ENCODE data around the gene UBAP2. TPM values are rescaled to one million over a fixed set of nuclear protein-coding genes. Genes with fewer than 3 reads are reported as not detected.
"Not testable (repeated sequence)": the region's sequence is repeated elsewhere in the genome, so short reads cannot be mapped to it uniquely, and the experiment has no call there.

The UBAP2 gene
- total RNA-seq, 4 donors from 2014 or later: 27.2 to 52.5 (median 32.9) TPM

DNA sequence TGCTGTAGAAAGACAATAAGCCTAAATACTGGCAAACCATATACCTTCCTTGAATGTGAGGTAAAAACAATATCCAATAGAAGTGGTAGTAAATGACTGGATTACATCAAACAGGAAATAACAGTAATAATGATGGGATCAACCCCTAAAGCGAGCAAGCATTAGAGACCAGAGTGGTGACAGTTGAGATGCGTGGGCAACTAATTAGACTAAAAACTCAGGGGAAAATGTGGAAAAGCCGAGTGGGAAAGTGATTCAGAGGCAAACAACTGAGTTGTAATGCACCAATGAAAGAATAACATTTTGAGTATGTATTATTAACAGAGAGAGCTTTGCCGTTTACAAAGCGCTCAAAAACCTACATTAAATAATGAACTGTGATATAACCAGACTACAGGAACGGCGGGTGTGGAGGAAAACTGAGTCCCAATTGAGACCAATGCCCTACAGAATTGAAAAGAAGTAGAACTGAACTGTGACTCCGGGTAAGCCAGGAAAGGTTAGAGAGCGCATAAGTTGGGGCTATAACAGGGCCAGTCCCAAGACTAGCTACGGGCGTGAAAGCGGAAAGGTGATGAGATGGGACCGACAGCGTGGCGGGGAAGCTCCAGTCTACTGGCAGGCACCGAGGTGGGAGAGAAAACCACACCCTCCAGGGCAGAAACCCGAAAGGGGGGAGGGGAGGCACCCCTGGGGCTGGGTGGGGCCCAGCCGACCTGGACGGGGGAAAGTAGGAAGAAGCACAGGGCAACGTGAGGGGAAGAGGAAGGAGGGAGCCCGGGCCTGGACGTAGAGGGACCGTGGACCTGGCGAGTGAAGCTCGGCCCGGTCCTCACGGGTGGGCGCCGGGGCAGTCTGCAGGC, 592 bp downstream of the UBAP2 start:
- peaks cover 34% of the 10 kb centered on the region for H3K4me1 ChIP-seq
- peak in 1 of 2 donors; percentile 75 for DNase-seq (ENCODE audit: low spot score in 2 of 2)
- peak overlapping the region; percentile 99 for H3K4me3 ChIP-seq
- no peaks in the 10 kb centered on the region for H3K27me3 ChIP-seq
- WGBS: under 1% methylated on average over 29 of the region's 29 CpGs
- TF ChIP-seq POLR2A (IDR thresholded peaks at IDR 0.05) (no peak), EP300 (IDR thresholded peaks at IDR 0.05) (no peak), POLR2AphosphoS5 (IDR thresholded peaks at IDR 0.05) (no peak)
- TF ChIP-seq, protein P1, sequence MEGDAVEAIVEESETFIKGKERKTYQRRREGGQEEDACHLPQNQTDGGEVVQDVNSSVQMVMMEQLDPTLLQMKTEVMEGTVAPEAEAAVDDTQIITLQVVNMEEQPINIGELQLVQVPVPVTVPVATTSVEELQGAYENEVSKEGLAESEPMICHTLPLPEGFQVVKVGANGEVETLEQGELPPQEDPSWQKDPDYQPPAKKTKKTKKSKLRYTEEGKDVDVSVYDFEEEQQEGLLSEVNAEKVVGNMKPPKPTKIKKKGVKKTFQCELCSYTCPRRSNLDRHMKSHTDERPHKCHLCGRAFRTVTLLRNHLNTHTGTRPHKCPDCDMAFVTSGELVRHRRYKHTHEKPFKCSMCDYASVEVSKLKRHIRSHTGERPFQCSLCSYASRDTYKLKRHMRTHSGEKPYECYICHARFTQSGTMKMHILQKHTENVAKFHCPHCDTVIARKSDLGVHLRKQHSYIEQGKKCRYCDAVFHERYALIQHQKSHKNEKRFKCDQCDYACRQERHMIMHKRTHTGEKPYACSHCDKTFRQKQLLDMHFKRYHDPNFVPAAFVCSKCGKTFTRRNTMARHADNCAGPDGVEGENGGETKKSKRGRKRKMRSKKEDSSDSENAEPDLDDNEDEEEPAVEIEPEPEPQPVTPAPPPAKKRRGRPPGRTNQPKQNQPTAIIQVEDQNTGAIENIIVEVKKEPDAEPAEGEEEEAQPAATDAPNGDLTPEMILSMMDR (IDR thresholded peaks at IDR 0.05): no peak
- peak overlapping the region; percentile 95 for H3K27ac ChIP-seq
- no peaks in the 10 kb centered on the region for H3K36me3 ChIP-seq
- H3K9me3 ChIP-seq: no peaks in the 10 kb centered on the region

DNA sequence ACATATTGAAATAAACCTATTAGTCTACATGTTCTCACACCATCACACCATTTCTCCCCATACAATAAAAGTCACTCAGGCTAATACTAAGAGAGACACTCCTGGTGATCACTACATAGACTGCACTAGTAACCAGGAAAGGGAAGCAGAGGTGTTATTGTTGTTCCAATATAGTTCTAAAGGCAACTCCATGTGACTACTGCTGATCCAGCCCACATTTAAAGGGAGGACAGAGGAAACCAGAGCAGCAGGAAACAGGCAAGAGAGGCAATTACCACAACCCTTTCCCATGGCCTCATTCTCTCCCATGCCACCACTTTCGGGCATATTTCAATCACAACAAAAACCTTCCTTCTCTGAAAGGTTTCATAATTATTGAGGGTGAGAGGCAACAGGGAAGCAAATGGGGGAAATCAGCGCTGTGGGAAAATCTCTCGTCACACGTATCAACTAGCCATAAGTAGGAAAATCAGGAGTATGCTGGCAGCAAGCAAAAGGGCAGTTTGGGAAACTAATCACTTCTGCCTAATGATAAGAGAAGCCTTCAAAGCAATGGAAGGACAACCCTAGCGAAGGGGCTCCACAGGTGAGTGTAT, 1.8 kb downstream of the UBAP2 start:
- WGBS: 44% methylated on average over 5 of the region's 5 CpGs
- H3K4me3 ChIP-seq: peak overlapping the region; percentile 99
- H3K27ac ChIP-seq: peak overlapping the region; percentile 41
- H3K36me3 ChIP-seq: no peaks in the 10 kb centered on the region
- DNase-seq (ENCODE audit: low spot score in 2 of 2): no peak
- H3K27me3 ChIP-seq: no peaks in the 10 kb centered on the region
- H3K9me3 ChIP-seq: no peaks in the 10 kb centered on the region
- H3K4me1 ChIP-seq: peaks cover 34% of the 10 kb centered on the region
- TF ChIP-seq POLR2A (IDR thresholded peaks at IDR 0.05) (no peak), POLR2AphosphoS5 (IDR thresholded peaks at IDR 0.05) (no peak), EP300 (IDR thresholded peaks at IDR 0.05) (no peak)
- TF ChIP-seq, protein P1 (IDR thresholded peaks at IDR 0.05): no peak

DNA sequence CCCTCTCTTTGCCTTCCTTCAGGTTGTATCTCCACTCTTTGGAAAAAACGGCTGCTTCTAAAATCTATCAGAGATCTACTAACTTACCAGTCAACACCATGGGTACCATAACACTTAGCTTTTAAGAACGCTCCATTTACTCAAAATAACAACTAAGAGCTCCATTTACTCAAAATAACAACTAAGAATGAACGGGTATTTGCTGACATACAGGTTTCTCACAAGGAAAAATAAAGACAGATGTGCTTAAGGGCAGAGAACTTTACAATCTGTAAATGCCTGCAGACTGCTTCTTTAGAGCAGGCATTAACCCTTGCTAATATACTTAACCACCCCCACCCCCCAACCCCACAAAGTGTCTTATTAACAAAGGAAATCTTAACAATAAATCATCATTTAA, 2.8 kb downstream of the UBAP2 start:
- Histone ChIP-seq H3K36me3 (no peaks in the 10 kb centered on the region), H3K27ac (no peak overlapping the region), H3K27me3 (no peaks in the 10 kb centered on the region), H3K4me3 (no peak overlapping the region), H3K4me1 (peaks cover 34% of the 10 kb centered on the region), H3K9me3 (no peaks in the 10 kb centered on the region)
- 51% methylated on average over 3 of the region's 3 CpGs for WGBS
- TF ChIP-seq, protein P1 (IDR thresholded peaks at IDR 0.05): no peak
- TF ChIP-seq POLR2A (IDR thresholded peaks at IDR 0.05): no peak
- no peak for DNase-seq (ENCODE audit: low spot score in 2 of 2)

DNA sequence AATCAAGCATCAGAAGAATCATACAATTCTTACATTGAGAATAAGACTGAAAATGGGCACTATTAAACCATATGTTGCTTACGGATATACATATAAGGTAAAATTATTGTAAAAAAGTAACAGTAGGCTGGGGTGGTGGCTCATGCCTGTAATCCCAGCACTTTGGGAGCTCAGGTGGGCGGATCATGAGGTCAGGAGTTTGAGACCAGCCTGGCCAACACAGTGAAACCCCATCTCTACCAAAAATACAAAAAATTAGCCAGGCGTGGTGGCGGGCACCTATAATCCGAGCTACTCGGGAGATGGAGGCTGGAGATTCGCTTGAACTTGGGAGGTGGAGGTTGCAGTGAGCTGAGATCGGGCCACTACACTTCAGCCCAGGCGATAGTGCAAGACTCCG, 6.6 kb downstream of the UBAP2 start:
- H3K4me1 ChIP-seq: peaks cover 15% of the 10 kb centered on the region
- H3K9me3 ChIP-seq; H3K27ac ChIP-seq; H3K27me3 ChIP-seq; H3K36me3 ChIP-seq; DNase-seq (ENCODE audit: low spot score in 2 of 2); H3K4me3 ChIP-seq: not testable (repeated sequence)
- 94% methylated on average over 10 of the region's 10 CpGs for WGBS

DNA sequence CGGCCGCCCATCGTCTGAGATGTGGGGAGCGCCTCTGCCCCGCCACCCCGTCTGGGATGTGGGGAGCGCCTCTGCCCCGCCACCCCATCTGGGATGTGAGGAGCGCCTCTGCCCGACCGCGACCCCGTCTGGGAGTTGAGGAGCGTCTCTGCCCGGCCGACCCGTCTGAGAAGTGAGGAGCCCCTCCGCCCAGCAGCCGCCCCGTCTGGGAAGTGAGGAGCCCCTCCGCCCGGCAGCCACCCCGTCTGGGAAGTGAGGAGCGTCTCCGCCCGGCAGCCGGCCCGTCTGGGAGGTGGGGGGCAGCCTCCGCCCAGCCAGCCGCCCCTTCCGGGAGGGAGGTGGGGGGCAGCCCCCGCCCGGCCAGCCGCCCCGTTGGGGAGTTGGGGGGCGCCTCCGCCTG, 9.8 kb downstream of the UBAP2 start:
- not testable (repeated sequence) for H3K4me1 ChIP-seq; H3K27ac ChIP-seq; H3K9me3 ChIP-seq; H3K36me3 ChIP-seq; H3K27me3 ChIP-seq; H3K4me3 ChIP-seq; DNase-seq (ENCODE audit: low spot score in 2 of 2)
- 98% methylated on average over 22 of the region's 37 CpGs for WGBS

DNA sequence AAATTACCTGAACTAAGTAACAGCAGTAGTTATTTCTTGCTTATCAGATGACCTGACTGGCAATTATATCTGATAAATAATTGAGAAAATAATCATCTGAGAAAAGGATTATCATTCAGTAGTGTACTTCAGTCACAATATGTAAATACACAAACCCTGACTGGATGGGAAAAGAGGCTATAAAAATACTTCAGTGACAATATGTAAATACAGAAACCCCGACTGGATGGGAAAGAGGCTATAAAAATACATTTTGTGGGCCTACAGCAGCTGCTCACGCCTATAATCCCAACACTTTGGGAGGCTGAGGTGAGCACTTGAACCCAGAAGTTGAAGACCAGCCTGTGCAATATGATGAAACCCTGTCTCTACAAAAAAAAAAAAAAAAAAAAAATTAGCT, 11.1 kb downstream of the UBAP2 start:
- H3K27ac ChIP-seq: no peak overlapping the region
- 81% methylated on average over 2 of the region's 2 CpGs for WGBS
- H3K9me3 ChIP-seq: no peaks in the 10 kb centered on the region
- DNase-seq (ENCODE audit: low spot score in 2 of 2): no peak
- H3K27me3 ChIP-seq: no peaks in the 10 kb centered on the region
- H3K36me3 ChIP-seq: no peaks in the 10 kb centered on the region
- H3K4me3 ChIP-seq: no peak overlapping the region
- H3K4me1 ChIP-seq: no peaks in the 10 kb centered on the region
- TF ChIP-seq EP300 (IDR thresholded peaks at IDR 0.05) (no peak), POLR2AphosphoS5 (IDR thresholded peaks at IDR 0.05) (no peak), POLR2A (IDR thresholded peaks at IDR 0.05) (no peak)
- TF ChIP-seq, protein P1 (IDR thresholded peaks at IDR 0.05): no peak

Data from suprapubic skin (tissue), 4 donors.